Gastrocnemius medialis (tissue), 4 donors: ENCODE data around the gene ASB16.

Source experiments
- CTCF ChIP-seq, 5 experiments: fragments of 450-650 bp in 3 of 5; fragments of 200-600 bp in 2 of 5; sonication (generic) in 2 of 5; IDR thresholded peaks in 4 of 5; conservative IDR thresholded peaks in 1 of 5; 1 replicate in 4 of 5; 2 replicates in 1 of 5; pipeline ENCODE4 v1.5.1; 2016 to 2019; ENCODE audit warnings: antibody characterized with exemption in 5 of 5, mild to moderate bottlenecking in 3 of 5, moderate library complexity in 3 of 5
- POLR2A ChIP-seq, 2 donors: fragments of 450-650 bp; IDR thresholded peaks; one replicate each; pipeline ENCODE4 v1.6.1; 2017; ENCODE audit warnings: antibody characterized with exemption in 2 of 2, mild to moderate bottlenecking in 2 of 2, moderate library complexity in 2 of 2

- TF ChIP-seq CTCF (IDR thresholded peaks at IDR 0.05 in 4 of 5, conservative IDR thresholded peaks at IDR 0.05 in 1 of 5) (no peak), POLR2A (IDR thresholded peaks at IDR 0.05) (peak in 1 of 2 donors; percentile 19)
Measured at GRCh38 chr17:44198721-44199552, 28.4 kb downstream of the ASB16 start.
